GM12891 (cell line): ENCODE measurements around the gene ATG4B.

Experiments
- PAX5 ChIP-seq: IDR thresholded peaks from 2 replicates; pipeline ENCODE4 v1.6.1; 2011; ENCODE audit warnings: low read length, moderate library complexity, mild to moderate bottlenecking; ENCODE audit not compliant: insufficient read depth, severe bottlenecking
- POLR2A ChIP-seq: IDR thresholded peaks from 2 replicates; pipeline ENCODE4 v1.6.1; 2011; ENCODE audit warnings: low read depth, low read length, control low read depth
- POLR2AphosphoS5 ChIP-seq: IDR thresholded peaks from 2 replicates; pipeline ENCODE4 v1.6.1; 2011; ENCODE audit warnings: low read depth, low read length, control low read depth
- POU2F2 ChIP-seq: IDR thresholded peaks from 2 replicates; pipeline ENCODE4 v1.6.1; 2011; ENCODE audit warnings: low read depth, mild to moderate bottlenecking, control low read depth, low read length, moderate library complexity
- SPI1 ChIP-seq: IDR thresholded peaks from 2 replicates; pipeline ENCODE4 v1.6.1; 2011; ENCODE audit warnings: low read depth, low read length, control low read depth
- TAF1 ChIP-seq: IDR thresholded peaks from 2 replicates; pipeline ENCODE4 v1.6.1; 2011; ENCODE audit warnings: low read depth, low read length, control low read depth

DNA sequence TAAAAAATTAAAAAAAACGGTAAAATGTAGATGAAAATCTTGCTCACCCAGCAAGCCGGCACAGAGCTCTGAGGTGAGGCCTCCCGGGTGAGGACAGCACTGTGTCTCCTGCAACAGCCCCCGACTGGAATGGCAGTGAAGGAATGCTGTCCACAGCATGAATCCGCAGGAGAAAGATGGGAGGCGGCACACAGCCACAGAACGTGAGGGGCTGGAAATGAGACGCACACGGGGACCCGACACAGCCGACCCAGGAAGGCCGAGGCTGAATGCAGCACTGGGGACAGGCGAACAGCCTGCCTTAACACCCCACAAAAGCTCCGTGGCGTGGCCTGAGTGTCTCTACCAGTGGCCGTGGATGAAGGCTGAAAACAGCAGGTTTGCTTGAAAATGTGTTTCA lies 44.2 kb upstream of the ATG4B start:
- TF ChIP-seq POLR2A (no peak), TAF1 (no peak), POLR2AphosphoS5 (no peak), SPI1 (no peak), POU2F2 (no peak), PAX5 (no peak)
